ENCODE data around the gene CORO2A.
A peak's percentile ranks its signal among the peaks of the same experiment; 100 is the strongest.
"Not testable (repeated sequence)": the region's sequence is repeated elsewhere in the genome, so short reads cannot be mapped to it uniquely, and the experiment has no call there.

Gene CORO2A

DNA sequence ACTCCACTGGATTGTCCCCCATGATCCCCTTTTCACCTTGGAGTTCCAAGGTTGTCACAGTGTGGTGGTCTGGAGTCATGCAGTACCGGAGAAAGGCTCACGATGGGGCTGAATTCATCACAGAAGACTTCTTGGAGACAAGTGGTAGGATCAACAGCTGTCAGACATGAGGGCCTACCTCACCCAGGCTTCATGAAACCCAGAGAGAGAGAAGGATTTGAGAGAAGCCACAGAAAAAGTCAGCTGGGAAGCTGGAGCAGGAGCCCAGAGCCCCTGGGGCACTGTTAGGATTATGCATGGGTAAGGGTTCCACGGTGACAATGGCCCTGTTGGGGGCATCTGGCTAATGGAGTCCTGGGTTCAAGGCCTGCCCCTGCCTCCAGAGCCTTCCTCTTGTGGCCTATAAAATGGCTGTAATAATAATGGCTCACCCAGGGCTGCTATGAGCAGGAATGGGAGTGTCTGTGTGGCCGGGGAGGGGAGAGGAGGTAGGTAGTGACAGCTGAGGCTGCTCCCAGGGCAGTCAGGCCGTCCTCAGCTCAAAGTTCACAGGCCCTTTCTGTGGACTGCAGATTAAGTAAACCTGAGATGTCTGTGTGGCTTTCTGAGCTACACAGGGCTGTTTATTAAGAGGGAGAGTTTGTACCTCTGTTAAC, 74.3 kb downstream of the CORO2A start:
- peak in 1 of 3 experiments; percentile 33 for DNase-seq (ENCODE audit: low read depth in 3 of 3)

GRCh38 chr9:98117097-98117496, 75.3 kb downstream of the CORO2A start:
- not testable (repeated sequence) for DNase-seq (ENCODE audit: low read depth in 3 of 3)

- DNase-seq (ENCODE audit: low read depth in 3 of 3) = no peak
Measured at GRCh38 chr9:98109052-98109451, 83.4 kb downstream of the CORO2A start.

GRCh38 chr9:98108531-98109031, 83.9 kb downstream of the CORO2A start:
- DNase-seq (ENCODE audit: low read depth in 3 of 3) = no peak

GRCh38 chr9:98107926-98108325, 84.5 kb downstream of the CORO2A start:
- no peak for DNase-seq (ENCODE audit: low read depth in 3 of 3)

GRCh38 chr9:98105006-98105405, 87.4 kb downstream of the CORO2A start:
- DNase-seq (ENCODE audit: low read depth in 3 of 3) = no peak

DNA sequence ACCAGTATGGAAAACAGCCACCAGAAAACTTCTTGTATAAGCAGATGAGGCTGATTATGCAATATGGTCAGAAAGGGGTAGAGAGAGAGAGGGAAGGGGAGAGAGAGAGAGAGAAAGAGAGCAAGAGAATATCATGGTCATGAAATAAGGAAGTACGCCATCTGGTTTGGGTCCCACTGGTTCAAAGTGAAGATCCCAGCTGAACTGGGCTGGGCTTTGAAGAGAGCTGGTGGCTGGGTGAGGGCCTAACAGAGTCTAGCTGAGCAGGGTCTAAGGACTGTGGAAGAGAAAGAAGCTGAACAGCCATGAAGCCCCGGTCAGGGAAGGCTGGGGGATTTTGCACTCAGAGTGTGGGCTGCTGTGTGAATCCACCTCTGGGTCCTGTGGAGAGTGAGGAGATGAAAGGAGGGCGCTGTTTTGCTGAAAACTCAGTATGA, 88.0 kb downstream of the CORO2A start:
- no peak for DNase-seq (ENCODE audit: low read depth in 3 of 3)

GRCh38 chr9:98101868-98102273, 90.6 kb downstream of the CORO2A start:
- peak in 2 of 3 experiments; percentile 45 to 63 for DNase-seq (ENCODE audit: low read depth in 3 of 3)

GRCh38 chr9:98101416-98101815, 91.0 kb downstream of the CORO2A start:
- DNase-seq (ENCODE audit: low read depth in 3 of 3) = no peak

- DNase-seq (ENCODE audit: low read depth in 3 of 3) = no peak
Measured at GRCh38 chr9:98100456-98100855, 92.0 kb downstream of the CORO2A start.

GRCh38 chr9:98099898-98100297, 92.5 kb downstream of the CORO2A start:
- DNase-seq (ENCODE audit: low read depth in 3 of 3) = no peak

GRCh38 chr9:98099346-98099745, 93.1 kb downstream of the CORO2A start:
- no peak for DNase-seq (ENCODE audit: low read depth in 3 of 3)

- peak in 2 of 3 experiments; percentile 36 to 43 for DNase-seq (ENCODE audit: low read depth in 3 of 3)
Measured at GRCh38 chr9:98097836-98098235, 94.6 kb downstream of the CORO2A start.

- no peak for DNase-seq (ENCODE audit: low read depth in 3 of 3)
Measured at GRCh38 chr9:98096091-98096490, 96.3 kb downstream of the CORO2A start.

DNA sequence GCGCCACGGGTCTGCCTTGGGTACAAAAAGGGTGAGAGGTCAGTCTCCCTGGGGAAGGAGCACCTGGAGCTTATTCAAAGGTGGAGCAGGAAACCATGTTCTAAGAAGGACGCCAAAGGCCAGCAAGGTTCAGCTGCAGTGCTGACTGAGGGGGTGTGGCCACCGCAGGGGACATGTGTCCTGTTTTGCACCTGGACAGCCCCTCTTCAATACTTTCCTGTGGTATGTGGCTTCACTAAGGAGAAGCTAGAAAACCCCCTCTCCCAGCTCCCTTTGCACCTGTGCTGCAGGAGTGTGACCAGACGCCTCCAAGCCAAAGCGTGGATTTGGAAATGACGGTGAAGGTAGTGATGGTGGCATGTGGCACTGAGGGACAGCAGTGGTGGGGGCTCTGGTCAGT, 97.0 kb downstream of the CORO2A start:
- DNase-seq (ENCODE audit: low read depth in 3 of 3) = no peak

DNA sequence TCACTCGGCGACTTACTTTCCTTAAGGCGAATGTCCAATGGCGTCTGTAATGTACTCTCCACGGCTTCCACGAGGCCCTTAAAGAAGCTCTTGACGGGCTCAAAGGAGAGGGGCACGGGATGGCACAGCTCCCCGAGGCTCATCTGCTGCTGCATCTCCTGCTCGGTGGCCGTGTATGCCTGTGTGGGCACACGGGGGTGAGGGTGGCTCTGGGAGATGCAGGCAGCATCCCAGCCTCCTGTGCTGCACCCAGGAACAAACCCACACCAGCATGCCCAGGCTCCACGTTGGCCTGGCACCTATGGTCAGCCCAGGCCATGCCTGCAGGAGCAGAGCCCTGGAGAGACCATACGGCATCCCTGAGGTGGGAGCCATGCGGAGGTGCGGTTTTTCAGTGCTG, 97.6 kb downstream of the CORO2A start:
- DNase-seq (ENCODE audit: low read depth in 3 of 3) = no peak

DNA sequence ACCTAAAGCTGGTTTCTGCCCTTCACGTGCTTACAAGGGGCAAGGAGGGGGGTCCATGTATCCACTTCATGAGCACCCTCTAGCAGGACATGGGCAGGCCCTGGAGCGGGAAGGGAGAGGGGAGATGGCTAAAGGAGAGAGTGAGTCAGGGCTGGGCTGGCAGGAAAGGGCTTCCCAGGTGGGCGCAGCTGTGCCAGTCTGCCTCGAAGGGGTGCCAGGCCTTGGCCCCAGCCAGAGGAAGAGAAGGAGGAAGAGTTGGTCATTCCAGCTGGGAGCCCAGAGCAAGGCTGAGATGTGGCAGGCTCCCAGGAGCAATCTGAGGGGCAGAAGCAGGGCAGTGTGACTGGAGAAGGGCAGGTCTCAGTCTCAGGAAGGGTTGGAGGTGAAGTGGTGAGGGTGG, 98.1 kb downstream of the CORO2A start:
- DNase-seq (ENCODE audit: low read depth in 3 of 3) = no peak

DNA sequence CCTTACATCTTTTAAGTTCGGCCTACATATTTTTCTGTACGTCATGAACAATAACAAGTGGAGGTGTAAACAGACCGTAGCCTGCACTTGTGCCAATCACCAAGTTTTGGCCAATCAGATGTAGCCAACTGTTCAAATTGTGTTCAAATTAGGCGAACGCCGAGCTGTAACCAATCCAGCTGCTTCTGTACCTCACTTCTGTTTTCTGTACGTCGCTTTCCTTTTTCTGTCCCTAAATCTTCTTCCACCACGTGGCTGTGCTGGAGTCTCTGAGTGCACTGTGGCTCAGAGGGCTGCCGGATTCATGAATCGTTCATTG, 99.9 kb downstream of the CORO2A start:
- no peak for DNase-seq (ENCODE audit: low read depth in 3 of 3)

DNA sequence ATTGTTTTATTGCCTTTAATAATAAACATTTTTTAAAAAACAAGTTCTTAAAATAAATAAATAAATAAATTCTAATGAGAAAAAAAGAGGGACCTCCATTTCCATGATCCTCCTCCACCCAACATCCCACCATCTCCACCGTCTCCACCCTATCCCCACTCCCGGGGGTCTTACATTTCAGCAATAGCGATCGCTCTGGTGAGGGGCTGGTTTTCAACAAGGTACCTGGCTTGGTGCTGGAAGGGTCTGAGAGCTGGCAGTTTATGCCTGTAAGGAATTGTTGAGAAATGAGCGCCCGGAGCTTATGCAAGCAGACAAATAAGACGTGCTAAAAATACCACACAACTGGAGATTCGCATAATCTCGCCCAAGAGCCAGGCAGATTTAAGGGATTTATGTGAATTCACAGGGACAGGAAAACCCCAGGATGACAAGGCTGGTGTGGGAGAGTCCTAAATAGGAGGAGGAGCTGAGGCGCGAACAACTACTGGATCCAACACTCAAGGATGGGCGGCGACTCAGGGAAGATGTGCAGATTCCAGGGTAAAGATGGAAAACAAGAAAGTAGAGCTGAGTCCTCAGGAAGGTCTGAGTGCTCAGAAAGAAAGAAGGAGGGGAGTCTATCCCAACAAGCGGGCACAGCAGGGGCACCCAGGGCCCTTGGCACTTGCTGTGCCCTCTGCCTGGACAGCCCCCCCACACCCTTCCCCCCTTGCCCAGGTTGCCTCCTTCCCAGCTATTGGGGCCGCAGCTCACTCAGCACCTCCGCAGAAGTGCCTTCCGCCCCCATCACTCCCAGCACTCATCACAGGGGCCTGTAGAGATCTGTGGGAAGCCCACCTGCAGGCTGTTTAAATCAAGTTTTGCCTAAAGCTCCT, 100.5 kb downstream of the CORO2A start:
- no peak for DNase-seq (ENCODE audit: low read depth in 3 of 3)

GRCh38 chr9:98090674-98091073, 101.8 kb downstream of the CORO2A start:
- DNase-seq (ENCODE audit: low read depth in 3 of 3) = not testable (repeated sequence)

DNA sequence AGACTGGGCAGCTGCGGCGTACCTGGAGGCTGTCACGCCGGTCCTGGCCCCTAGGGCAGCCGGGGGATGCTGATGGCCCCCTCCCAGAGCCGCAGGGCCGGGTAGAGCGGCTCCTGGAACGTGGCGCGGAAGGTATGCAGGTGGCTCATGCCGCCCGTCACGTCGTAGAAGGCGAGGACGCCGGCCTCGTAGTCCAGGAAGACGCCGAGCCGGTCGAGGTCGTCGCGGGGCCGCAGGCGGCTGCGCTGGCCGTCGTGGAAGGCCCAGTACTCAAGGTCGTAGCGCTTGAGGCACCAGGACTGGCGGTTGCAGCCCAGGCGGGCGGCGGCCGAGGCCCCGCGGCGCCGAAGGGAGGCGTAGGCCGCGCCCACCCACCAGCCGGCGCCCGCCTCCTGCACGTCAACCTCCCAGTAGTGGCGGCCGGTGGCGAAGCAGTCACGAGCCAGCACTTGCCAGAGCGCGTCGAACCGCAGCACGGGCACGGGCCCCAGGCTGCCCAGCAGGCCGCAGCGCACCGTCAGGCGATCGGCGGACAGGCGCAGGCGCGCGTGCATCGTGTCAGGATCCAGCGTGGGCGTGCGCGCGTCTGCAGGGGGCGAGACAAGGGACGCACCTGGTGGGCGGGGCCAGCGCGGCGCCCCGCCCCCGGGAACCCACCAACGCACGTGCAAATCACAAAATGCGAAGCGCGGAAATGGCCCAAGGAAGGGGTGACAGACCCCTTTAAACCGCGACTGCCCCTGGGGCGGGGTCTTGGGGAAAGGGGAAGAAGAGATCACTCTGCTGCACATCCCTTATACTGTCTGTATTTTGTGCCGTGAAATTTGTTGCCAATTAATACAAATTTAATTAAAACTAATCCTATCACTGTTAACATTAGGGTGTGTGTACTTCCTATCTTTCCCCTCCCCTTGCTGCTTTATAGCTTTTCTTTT, 104.8 kb downstream of the CORO2A start:
- peak in 1 of 3 experiments; percentile 26 for DNase-seq (ENCODE audit: low read depth in 3 of 3)

- DNase-seq (ENCODE audit: low read depth in 3 of 3) = no peak
Measured at GRCh38 chr9:98086461-98086860, 106.0 kb downstream of the CORO2A start.

All from stimulated activated CD4-positive, alpha-beta T cell treated with anti-CD3 and anti-CD28 coated beads, TNF-alpha, amount 100 ng/mL, for 24 hours (primary cell).